CD14-positive monocyte (primary cell): ENCODE data around the gene FBXW4. TPM values are rescaled to one million over a fixed set of nuclear protein-coding genes. Genes with fewer than 3 reads are reported as not detected.

Source experiments
- DNase-seq, 3 donors: peaks; one replicate each; pipeline ENCODE4 v3.0.0-alpha.2; 2011 to 2022
- H2AFZ ChIP-seq: 2 replicates; pipeline ENCODE4 v1.6.0; 2012; ENCODE audit warnings: mild to moderate bottlenecking, low read depth, low read length, inconsistent platforms; ENCODE audit not compliant: insufficient read depth, poor library complexity, severe bottlenecking
- H3K27ac ChIP-seq, 2 donors: 1 replicate in 1 of 2; 2 replicates in 1 of 2; pipeline ENCODE4 v1.5.1; 2012 to 2013; ENCODE audit warnings: low read length in 2 of 2, control low read depth in 1 of 2, inconsistent platforms in 1 of 2, low read depth in 1 of 2, mild to moderate bottlenecking in 1 of 2
- H3K27me3 ChIP-seq, 2 donors: one replicate each; pipeline versions ENCODE4 v1.6.0 to v1.6.1; 2011 to 2013; ENCODE audit warnings: low read length in 2 of 2; ENCODE audit not compliant: control insufficient read depth in 2 of 2, insufficient read depth in 2 of 2
- H3K36me3 ChIP-seq, 2 donors: replicated peaks in 1 of 2; 1 replicate in 1 of 2; 2 replicates in 1 of 2; pipeline versions ENCODE4 v1.5.1 to v1.6.1; 2012 to 2013; ENCODE audit warnings: low read length in 2 of 2, control low read depth in 1 of 2, inconsistent platforms in 1 of 2, mild to moderate bottlenecking in 1 of 2; ENCODE audit not compliant: insufficient read depth in 2 of 2, control insufficient read depth in 1 of 2
- H3K4me1 ChIP-seq, 2 donors: 1 replicate in 1 of 2; 2 replicates in 1 of 2; pipeline versions ENCODE4 v1.5.1 to v1.6.1; 2012 to 2013; ENCODE audit warnings: low read length in 2 of 2, control low read depth in 1 of 2, inconsistent platforms in 1 of 2, mild to moderate bottlenecking in 1 of 2, moderate library complexity in 1 of 2; ENCODE audit not compliant: insufficient read depth in 2 of 2, control insufficient read depth in 1 of 2
- H3K4me2 ChIP-seq: replicated peaks from 2 replicates; pipeline ENCODE3; 2012; ENCODE audit warnings: low read length, moderate library complexity, mild to moderate bottlenecking; ENCODE audit not compliant: poor library complexity, severe bottlenecking; ENCODE audit errors: extremely low read depth
- H3K4me3 ChIP-seq, 3 experiments: fragments of 200-600 bp in 1 of 3; sonication (generic) in 1 of 3; replicated peaks in 1 of 3; 1 replicate in 2 of 3; 2 replicates in 1 of 3; pipeline ENCODE4 v1.5.1; 2011 to 2013; ENCODE audit warnings: low read length in 3 of 3, mild to moderate bottlenecking in 3 of 3, control low read depth in 2 of 3, low read depth in 2 of 3, inconsistent platforms in 1 of 3, moderate library complexity in 1 of 3
- H3K79me2 ChIP-seq: 2 replicates; pipeline ENCODE4 v1.6.0; 2012; ENCODE audit warnings: mild to moderate bottlenecking, control low read depth, inconsistent platforms, low read length, moderate library complexity; ENCODE audit not compliant: insufficient read depth
- H3K9ac ChIP-seq: 2 replicates; pipeline ENCODE4 v1.6.0; 2017; ENCODE audit warnings: low read length, mild to moderate bottlenecking; ENCODE audit not compliant: insufficient read depth, poor library complexity, severe bottlenecking
- H3K9me3 ChIP-seq, 2 donors: replicated peaks in 1 of 2; 1 replicate in 1 of 2; 2 replicates in 1 of 2; pipeline versions ENCODE4 v1.5.1 to v1.6.1; 2012 to 2013; ENCODE audit warnings: low read length in 2 of 2, control low read depth in 1 of 2; ENCODE audit not compliant: control insufficient read depth in 1 of 2, insufficient read depth in 1 of 2
- H4K20me1 ChIP-seq: 2 replicates; pipeline ENCODE4 v1.6.0; 2012; ENCODE audit warnings: mild to moderate bottlenecking, low read length, control low read depth, moderate library complexity; ENCODE audit not compliant: insufficient read depth
- H3K27ac Mint-ChIP-seq, 7 donors: one replicate each; pipeline ENCODE4 v1.8.0; 2020; ENCODE audit warnings: mild to moderate bottlenecking in 7 of 7, mixed read lengths in 7 of 7, moderate library complexity in 6 of 7, inconsistent platforms in 2 of 7
- H3K27me3 Mint-ChIP-seq, 3 donors: one replicate each; pipeline ENCODE4 v1.8.0; 2021 to 2022; ENCODE audit warnings: low read depth in 3 of 3, mild to moderate bottlenecking in 3 of 3, mixed read lengths in 3 of 3, moderate library complexity in 3 of 3, inconsistent platforms in 1 of 3
- H3K36me3 Mint-ChIP-seq, 2 donors: one replicate each; pipeline ENCODE4 v1.8.0; 2020; ENCODE audit warnings: mixed read lengths in 2 of 2, inconsistent platforms in 1 of 2, mild to moderate bottlenecking in 1 of 2
- H3K4me1 Mint-ChIP-seq: one replicate; pipeline ENCODE4 v1.8.0; 2020; ENCODE audit warnings: mild to moderate bottlenecking, mixed read lengths
- H3K4me3 Mint-ChIP-seq, 2 donors: one replicate each; pipeline ENCODE4 v1.8.0; 2020; ENCODE audit warnings: mild to moderate bottlenecking in 2 of 2, mixed read lengths in 2 of 2, moderate library complexity in 1 of 2
- H3K9me3 Mint-ChIP-seq, 7 donors: one replicate each; pipeline ENCODE4 v1.8.0; 2020 to 2022; ENCODE audit warnings: mixed read lengths in 7 of 7, mild to moderate bottlenecking in 6 of 7, moderate library complexity in 6 of 7, inconsistent platforms in 2 of 7
- WGBS: methylation state at CpG from one replicate; pipeline ENCODE4 v1.1.5; 2013; ENCODE audit warnings: missing lambda C conversion rate; ENCODE audit not compliant: insufficient coverage; 5-methylcytosine and 5-hydroxymethylcytosine counted together
- intact Hi-C, 2 donors: fragments of 100-400 bp; cut with micrococcal nuclease; formaldehyde crosslinking; loops; one replicate each; pipeline versions ENCODE4 v1.15.0 to v1.15.1; 2023
- polyA plus RNA-seq, 3 donors: library from polyadenylated mRNA; depleted of rRNA in 1 of 3; unstranded in 2 of 3; stranded (reverse) in 1 of 3; fragments of 300-500 nt in 2 of 3; fragments of >200 nt in 1 of 3; fragmentation: Illumina TruSeq in 2 of 3; gene quantifications; 1 replicate in 2 of 3; 2 replicates in 1 of 3; pipeline ENCODE4 v1.2.3, GENCODE V29; 2012 to 2021
- TF ChIP-seq, protein P1 (sequence below): fragments of 200-600 bp; IDR thresholded peaks from one replicate; pipeline ENCODE4 v1.8.0; 2022; ENCODE audit warnings: antibody characterized with exemption, mild to moderate bottlenecking

The FBXW4 gene
- polyA plus RNA-seq, 3 donors, result 1.1 to 30.8 (median 1.8) TPM

GRCh38 chr10:101578192-101578591 is 116.8 kb downstream of the FBXW4 start:
- peaks cover 0 to 3% (median 3%) of the 10 kb centered on the region in 3 donors for H3K27me3 Mint-ChIP-seq
- no peak overlapping the region for H3K9ac ChIP-seq

GRCh38 chr10:101577121-101577871 is 117.7 kb downstream of the FBXW4 start:
- H3K27me3 ChIP-seq, result no peaks in the 10 kb centered on the region
- H3K4me2 ChIP-seq, result no peak overlapping the region
- TF ChIP-seq, protein P1, sequence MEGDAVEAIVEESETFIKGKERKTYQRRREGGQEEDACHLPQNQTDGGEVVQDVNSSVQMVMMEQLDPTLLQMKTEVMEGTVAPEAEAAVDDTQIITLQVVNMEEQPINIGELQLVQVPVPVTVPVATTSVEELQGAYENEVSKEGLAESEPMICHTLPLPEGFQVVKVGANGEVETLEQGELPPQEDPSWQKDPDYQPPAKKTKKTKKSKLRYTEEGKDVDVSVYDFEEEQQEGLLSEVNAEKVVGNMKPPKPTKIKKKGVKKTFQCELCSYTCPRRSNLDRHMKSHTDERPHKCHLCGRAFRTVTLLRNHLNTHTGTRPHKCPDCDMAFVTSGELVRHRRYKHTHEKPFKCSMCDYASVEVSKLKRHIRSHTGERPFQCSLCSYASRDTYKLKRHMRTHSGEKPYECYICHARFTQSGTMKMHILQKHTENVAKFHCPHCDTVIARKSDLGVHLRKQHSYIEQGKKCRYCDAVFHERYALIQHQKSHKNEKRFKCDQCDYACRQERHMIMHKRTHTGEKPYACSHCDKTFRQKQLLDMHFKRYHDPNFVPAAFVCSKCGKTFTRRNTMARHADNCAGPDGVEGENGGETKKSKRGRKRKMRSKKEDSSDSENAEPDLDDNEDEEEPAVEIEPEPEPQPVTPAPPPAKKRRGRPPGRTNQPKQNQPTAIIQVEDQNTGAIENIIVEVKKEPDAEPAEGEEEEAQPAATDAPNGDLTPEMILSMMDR, result no peak
- no peak overlapping the region for H3K27ac ChIP-seq
- no peaks in the 10 kb centered on the region for H3K79me2 ChIP-seq
- peaks cover 0 to 8% of the 10 kb centered on the region in 2 donors for H3K9me3 ChIP-seq
- Mint-ChIP-seq H3K27me3 (peaks cover 2 to 3% (median 3%) of the 10 kb centered on the region in 3 donors), H3K36me3 (peaks cover 42 to 59% of the 10 kb centered on the region in 2 donors), H3K9me3 (peaks cover 0 to 7% (median 3%) of the 10 kb centered on the region in 7 donors), H3K4me1 (no peaks in the 10 kb centered on the region), H3K27ac (peak overlapping the region in 2 of 7 donors; percentile 30 to 61), H3K4me3 (no peak overlapping the region)
- DNase-seq, result no peak
- H3K4me1 ChIP-seq, result no peaks in the 10 kb centered on the region
- peaks cover 47 to 58% of the 10 kb centered on the region in 2 donors for H3K36me3 ChIP-seq
- H3K9ac ChIP-seq, result no peak overlapping the region
- H3K4me3 ChIP-seq, result no peak overlapping the region
- intact Hi-C loops, result no loop called here
- no peak overlapping the region for H2AFZ ChIP-seq
- 95% methylated on average over 5 of the region's 7 CpGs for WGBS
- H4K20me1 ChIP-seq, result no peaks in the 10 kb centered on the region

More at GRCh38 chr10:101578192-101578591, 116.8 kb downstream of the FBXW4 start:
- no peak overlapping the region for H3K4me3 Mint-ChIP-seq
- TF ChIP-seq, protein P1, result no peak
- no peak for DNase-seq
- peaks cover 0 to under 1% of the 10 kb centered on the region in 2 donors for H3K9me3 ChIP-seq
- no peaks in the 10 kb centered on the region for H3K27me3 ChIP-seq
- intact Hi-C loops, result no loop called here
- WGBS, result 82% methylated on average over 4 of the region's 5 CpGs
- H4K20me1 ChIP-seq, result no peaks in the 10 kb centered on the region
- no peak overlapping the region for H3K4me2 ChIP-seq
- no peaks in the 10 kb centered on the region for H3K4me1 ChIP-seq
- no peaks in the 10 kb centered on the region for H3K4me1 Mint-ChIP-seq
- peaks cover 56 to 67% of the 10 kb centered on the region in 2 donors for H3K36me3 ChIP-seq
- H3K9me3 Mint-ChIP-seq, result peaks cover 0 to 2% (median 0%) of the 10 kb centered on the region in 7 donors
- H3K27ac ChIP-seq, result no peak overlapping the region
- no peaks in the 10 kb centered on the region for H3K79me2 ChIP-seq
- H3K27ac Mint-ChIP-seq, result peak overlapping the region in 1 of 7 donors; percentile 60
- H3K36me3 Mint-ChIP-seq, result peaks cover 49 to 66% of the 10 kb centered on the region in 2 donors
- no peak overlapping the region for H3K4me3 ChIP-seq
- no peak overlapping the region for H2AFZ ChIP-seq
